Ishikawa (cell line): ENCODE measurements around the gene NUDT17.

Source experiments
- CEBPB ChIP-seq: IDR thresholded peaks from 2 replicates; pipeline ENCODE4 v1.6.1; 2012
- CREB1 ChIP-seq: IDR thresholded peaks from 2 replicates; pipeline ENCODE4 v1.6.1; 2012; ENCODE audit warnings: low read depth
- EGR1 ChIP-seq: IDR thresholded peaks from 2 replicates; pipeline ENCODE4 v1.6.1; 2012
- EP300 ChIP-seq: IDR thresholded peaks from 2 replicates; pipeline ENCODE4 v1.6.1; 2012; ENCODE audit warnings: borderline replicate concordance
- FOXM1 ChIP-seq: IDR thresholded peaks from 2 replicates; pipeline ENCODE4 v1.6.1; 2012; ENCODE audit warnings: low read depth, borderline replicate concordance
- NFIC ChIP-seq: IDR thresholded peaks from 2 replicates; pipeline ENCODE4 v1.6.1; 2012
- RAD21 ChIP-seq: IDR thresholded peaks from 2 replicates; pipeline ENCODE4 v1.6.1; 2012; ENCODE audit warnings: low read depth
- TAF1 ChIP-seq: IDR thresholded peaks from 2 replicates; pipeline ENCODE4 v1.6.1; 2012; ENCODE audit warnings: low read depth, mild to moderate bottlenecking
- TCF12 ChIP-seq: IDR thresholded peaks from 2 replicates; pipeline ENCODE4 v1.6.1; 2012; ENCODE audit warnings: low read depth
- TEAD4 ChIP-seq: IDR thresholded peaks from 2 replicates; pipeline ENCODE4 v1.6.1; 2012
- YY1 ChIP-seq: IDR thresholded peaks from 2 replicates; pipeline ENCODE4 v1.6.1; 2012; ENCODE audit warnings: low read depth
- ZBTB7A ChIP-seq: IDR thresholded peaks from 2 replicates; pipeline ENCODE4 v1.6.1; 2012; ENCODE audit warnings: low read depth
- TF ChIP-seq, protein P1 (sequence below): IDR thresholded peaks from 2 replicates; pipeline ENCODE4 v1.6.1; 2012
- TF ChIP-seq, protein P2 (sequence below): IDR thresholded peaks from 2 replicates; pipeline ENCODE4 v1.6.1; 2012; ENCODE audit warnings: low read depth, mild to moderate bottlenecking
- TF ChIP-seq, protein P3 (sequence below): IDR thresholded peaks from 2 replicates; pipeline ENCODE4 v1.6.1; 2012

The NUDT17 gene

DNA sequence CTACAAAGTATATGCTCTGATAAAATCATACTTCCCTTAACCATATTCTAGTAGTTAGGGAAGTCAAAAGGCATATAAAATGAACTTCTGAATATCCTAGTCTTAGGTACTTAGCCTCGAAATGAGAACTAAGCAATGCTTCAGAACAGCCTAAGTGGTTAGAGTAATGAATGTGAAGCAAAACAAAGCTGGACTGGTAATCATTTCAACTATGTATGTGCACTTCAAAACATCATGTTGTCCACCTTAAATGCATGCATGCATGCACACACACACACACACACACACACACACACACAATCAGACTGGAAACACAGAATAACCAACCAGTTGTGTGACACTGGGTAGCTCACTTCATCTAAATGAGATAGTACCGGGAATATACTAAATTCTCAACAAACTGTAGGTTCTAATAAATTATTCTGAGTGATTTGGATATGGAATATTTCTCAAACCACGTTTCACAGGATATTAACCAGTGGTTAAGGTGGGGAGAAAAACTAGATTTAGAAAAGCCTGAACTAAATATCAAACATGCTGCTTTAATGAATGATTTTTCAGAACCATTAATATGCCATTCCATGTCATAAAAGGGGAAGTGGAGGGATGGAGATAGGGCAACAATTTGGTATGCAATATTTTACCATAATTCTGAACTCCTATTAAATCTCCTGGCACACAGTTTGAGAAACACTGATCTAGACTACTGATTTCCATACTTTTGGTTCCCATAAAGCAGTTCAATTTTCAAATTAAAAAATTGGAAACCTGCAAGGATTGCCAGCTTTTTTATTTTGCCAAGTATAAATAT is 41.0 kb upstream of the NUDT17 start:
- no peak for TF ChIP-seq YY1
- no peak for TF ChIP-seq CREB1
- TF ChIP-seq TEAD4 = no peak
- no peak for TF ChIP-seq FOXM1
- no peak for TF ChIP-seq TAF1
- no peak for TF ChIP-seq RAD21
- TF ChIP-seq TCF12 = no peak
- TF ChIP-seq, protein P1, sequence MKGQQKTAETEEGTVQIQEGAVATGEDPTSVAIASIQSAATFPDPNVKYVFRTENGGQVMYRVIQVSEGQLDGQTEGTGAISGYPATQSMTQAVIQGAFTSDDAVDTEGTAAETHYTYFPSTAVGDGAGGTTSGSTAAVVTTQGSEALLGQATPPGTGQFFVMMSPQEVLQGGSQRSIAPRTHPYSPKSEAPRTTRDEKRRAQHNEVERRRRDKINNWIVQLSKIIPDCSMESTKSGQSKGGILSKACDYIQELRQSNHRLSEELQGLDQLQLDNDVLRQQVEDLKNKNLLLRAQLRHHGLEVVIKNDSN = no peak
- TF ChIP-seq NFIC = no peak
- no peak for TF ChIP-seq CEBPB
- no peak for TF ChIP-seq ZBTB7A

DNA sequence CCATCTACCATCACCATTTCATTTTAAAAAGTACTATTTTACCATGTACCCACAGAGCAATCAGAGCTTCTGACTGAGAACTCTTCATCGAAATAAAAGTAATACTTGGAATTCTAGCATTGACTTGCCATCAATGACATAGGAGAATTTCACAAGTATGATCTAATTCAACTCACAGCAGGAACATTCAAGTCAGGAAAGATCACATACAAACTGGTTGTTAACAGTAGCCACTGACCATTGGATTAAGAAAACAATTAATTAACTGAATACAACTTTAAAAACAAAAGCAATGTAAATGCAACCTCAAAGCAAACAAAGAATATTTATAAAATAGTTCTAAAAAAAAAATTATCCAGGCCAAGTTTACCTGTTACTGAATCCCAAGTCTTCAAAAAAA is 40.4 kb upstream of the NUDT17 start:
- TF ChIP-seq, protein P2, sequence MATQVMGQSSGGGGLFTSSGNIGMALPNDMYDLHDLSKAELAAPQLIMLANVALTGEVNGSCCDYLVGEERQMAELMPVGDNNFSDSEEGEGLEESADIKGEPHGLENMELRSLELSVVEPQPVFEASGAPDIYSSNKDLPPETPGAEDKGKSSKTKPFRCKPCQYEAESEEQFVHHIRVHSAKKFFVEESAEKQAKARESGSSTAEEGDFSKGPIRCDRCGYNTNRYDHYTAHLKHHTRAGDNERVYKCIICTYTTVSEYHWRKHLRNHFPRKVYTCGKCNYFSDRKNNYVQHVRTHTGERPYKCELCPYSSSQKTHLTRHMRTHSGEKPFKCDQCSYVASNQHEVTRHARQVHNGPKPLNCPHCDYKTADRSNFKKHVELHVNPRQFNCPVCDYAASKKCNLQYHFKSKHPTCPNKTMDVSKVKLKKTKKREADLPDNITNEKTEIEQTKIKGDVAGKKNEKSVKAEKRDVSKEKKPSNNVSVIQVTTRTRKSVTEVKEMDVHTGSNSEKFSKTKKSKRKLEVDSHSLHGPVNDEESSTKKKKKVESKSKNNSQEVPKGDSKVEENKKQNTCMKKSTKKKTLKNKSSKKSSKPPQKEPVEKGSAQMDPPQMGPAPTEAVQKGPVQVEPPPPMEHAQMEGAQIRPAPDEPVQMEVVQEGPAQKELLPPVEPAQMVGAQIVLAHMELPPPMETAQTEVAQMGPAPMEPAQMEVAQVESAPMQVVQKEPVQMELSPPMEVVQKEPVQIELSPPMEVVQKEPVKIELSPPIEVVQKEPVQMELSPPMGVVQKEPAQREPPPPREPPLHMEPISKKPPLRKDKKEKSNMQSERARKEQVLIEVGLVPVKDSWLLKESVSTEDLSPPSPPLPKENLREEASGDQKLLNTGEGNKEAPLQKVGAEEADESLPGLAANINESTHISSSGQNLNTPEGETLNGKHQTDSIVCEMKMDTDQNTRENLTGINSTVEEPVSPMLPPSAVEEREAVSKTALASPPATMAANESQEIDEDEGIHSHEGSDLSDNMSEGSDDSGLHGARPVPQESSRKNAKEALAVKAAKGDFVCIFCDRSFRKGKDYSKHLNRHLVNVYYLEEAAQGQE = no peak
- TF ChIP-seq EGR1 (no peak), NFIC (no peak), FOXM1 (no peak), YY1 (no peak), CREB1 (no peak), ZBTB7A (no peak), TEAD4 (no peak), TAF1 (no peak), CEBPB (no peak), TCF12 (no peak), RAD21 (no peak), EP300 (no peak)
- TF ChIP-seq, protein P3, sequence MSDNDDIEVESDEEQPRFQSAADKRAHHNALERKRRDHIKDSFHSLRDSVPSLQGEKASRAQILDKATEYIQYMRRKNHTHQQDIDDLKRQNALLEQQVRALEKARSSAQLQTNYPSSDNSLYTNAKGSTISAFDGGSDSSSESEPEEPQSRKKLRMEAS = no peak
- TF ChIP-seq, protein P1 = no peak

DNA sequence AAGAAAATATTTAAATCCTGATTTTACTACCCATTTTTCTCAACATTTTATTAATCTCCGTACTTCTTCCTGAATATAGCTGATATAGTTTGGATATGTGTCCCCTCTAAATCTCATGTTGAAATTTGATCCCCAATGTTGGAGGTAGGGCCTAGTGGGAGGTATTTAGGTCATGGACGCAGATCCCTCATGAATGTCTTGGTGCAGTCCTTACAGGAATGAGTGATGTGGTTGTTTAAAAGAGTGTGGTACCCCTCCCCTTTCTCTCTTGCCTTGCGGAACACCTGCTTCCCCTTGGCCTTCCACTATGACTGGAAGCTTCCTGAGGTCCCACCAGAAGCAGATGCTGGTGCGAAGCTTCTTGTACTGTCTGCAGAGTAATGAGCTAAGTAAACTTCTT is 39.0 kb upstream of the NUDT17 start:
- TF ChIP-seq, protein P2 = no peak
- TF ChIP-seq CEBPB (no peak), RAD21 (no peak), TAF1 (no peak), CREB1 (no peak), TCF12 (no peak), ZBTB7A (no peak), YY1 (no peak), EGR1 (no peak), EP300 (no peak), NFIC (no peak)
- TF ChIP-seq, protein P3 = no peak

DNA sequence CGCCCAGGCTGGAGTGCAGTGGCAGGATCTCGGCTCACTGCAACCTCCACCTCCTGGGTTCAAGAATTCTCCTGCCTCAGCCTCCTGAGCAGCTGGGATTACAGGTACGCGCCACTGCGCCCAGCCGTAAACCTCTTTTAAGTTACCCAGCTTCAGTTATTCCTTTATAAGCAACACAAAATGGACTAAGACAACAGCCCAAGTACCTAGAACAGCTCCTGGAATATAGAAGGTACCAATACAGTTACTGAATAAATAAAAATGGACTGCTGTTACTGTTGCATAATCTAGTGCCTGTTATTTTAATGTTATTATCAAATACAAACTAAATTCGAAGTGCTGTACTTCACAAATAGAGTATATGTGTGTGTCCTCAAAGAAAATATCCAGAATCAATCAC is 38.6 kb upstream of the NUDT17 start:
- TF ChIP-seq, protein P2 = peak; percentile 54; the same call in 1 of the 2 replicates
- TF ChIP-seq TAF1 = no peak
